GM12878 (cell line): ENCODE data around the gene SMIM38. TPM values are rescaled to one million over a fixed set of nuclear protein-coding genes. Genes with fewer than 3 reads are reported as not detected.

ENCODE experiments used
- ATAC-seq: fragments of 200-7000 bp; cut with Tn5 transposase; 3 replicates; pipeline ENCODE4 v1.9.1; 2020; ENCODE audit warnings: mild to moderate bottlenecking, moderate library complexity
- BruUV-seq: library from RNA; stranded (reverse); fragments of 400-500 nt; replicated peaks from 2 replicates; lab custom pipeline; 2021; lab: Mats Ljungman, UMichigan
- CTCF ChIA-PET: fragments of 300-600 bp; sonication (Branson Sonifier 250); formaldehyde crosslinking; extraction: SDS; loops from one replicate; lab custom pipeline; 2021; ENCODE audit warnings: inconsistent platforms; lab: Yijun Ruan, JAX
- POLR2A ChIA-PET: fragments of 350-600 bp; formaldehyde crosslinking; extraction: SDS; loops from one replicate; lab custom pipeline; 2021; ENCODE audit warnings: inconsistent platforms; lab: Charles Lee
- RAD21 ChIA-PET: fragments of 300-600 bp; sonication (Branson Sonifier 250); formaldehyde crosslinking; loops from one replicate; lab custom pipeline; 2023; ENCODE audit warnings: antibody characterized with exemption; ENCODE audit not compliant: unreplicated experiment; lab: Charles Lee
- SMC1A ChIA-PET: fragments of 300-600 bp; sonication (Branson Sonifier 250); formaldehyde crosslinking; loops from one replicate; lab custom pipeline; 2023; ENCODE audit not compliant: unreplicated experiment, uncharacterized antibody; lab: Charles Lee
- DNase-seq: peaks from one replicate; pipeline ENCODE4 v3.0.0-alpha.2; 2011; ENCODE audit warnings: low read depth, low spot score
- FAIRE-seq: peaks from 3 replicates; lab custom pipeline; 2011; peaks lifted over from hg19 to GRCh38; lab: Jason Lieb, UNC
- H2AFZ ChIP-seq: 2 replicates; pipeline ENCODE4 v1.6.0; 2011; ENCODE audit warnings: low read depth, low read length, control low read depth; ENCODE audit not compliant: control insufficient read depth
- H3K27ac ChIP-seq: 2 replicates; pipeline ENCODE4 v1.5.1; 2011; ENCODE audit warnings: control low read depth; ENCODE audit not compliant: control insufficient read depth, insufficient read depth
- H3K27me3 ChIP-seq, 2 experiments: replicated peaks in 1 of 2; 2 replicates each; pipeline versions ENCODE4 v1.6.0 to v1.6.1; 2011; ENCODE audit warnings: low read length in 1 of 2; ENCODE audit not compliant: control insufficient read depth in 2 of 2, insufficient read depth in 2 of 2
- H3K36me3 ChIP-seq, 2 experiments: 2 replicates each; pipeline ENCODE4 v1.5.1; 2011; ENCODE audit warnings: low read length in 1 of 2; ENCODE audit not compliant: control insufficient read depth in 2 of 2, insufficient read depth in 2 of 2
- H3K4me1 ChIP-seq: 2 replicates; pipeline ENCODE4 v1.6.1; 2011; ENCODE audit warnings: mild to moderate bottlenecking, low read length, moderate library complexity, mixed read lengths; ENCODE audit not compliant: control insufficient read depth, insufficient read depth
- H3K4me2 ChIP-seq: 2 replicates; pipeline ENCODE4 v1.6.0; 2011; ENCODE audit warnings: control low read depth; ENCODE audit not compliant: control insufficient read depth, insufficient read depth
- H3K4me3 ChIP-seq: fragments of 200-600 bp; sonication (generic); 2 replicates; pipeline ENCODE4 v1.5.1; 2016
- H3K79me2 ChIP-seq: 2 replicates; pipeline ENCODE4 v1.6.0; 2011; ENCODE audit warnings: low read length; ENCODE audit not compliant: control insufficient read depth, insufficient read depth
- H3K9ac ChIP-seq: 2 replicates; pipeline ENCODE4 v1.8.0; 2011; ENCODE audit warnings: low read length, control low read depth, mixed read lengths; ENCODE audit not compliant: control insufficient read depth, insufficient read depth
- H3K9me3 ChIP-seq: replicated peaks from 3 replicates; pipeline ENCODE4 v1.5.1; 2011; ENCODE audit warnings: mild to moderate bottlenecking, low read length; ENCODE audit not compliant: control insufficient read depth, insufficient read depth
- H4K20me1 ChIP-seq: 2 replicates; pipeline ENCODE4 v1.6.0; 2011; ENCODE audit not compliant: control insufficient read depth, insufficient read depth
- CHD2 ChIP-seq: IDR thresholded peaks from 2 replicates; pipeline ENCODE4 v1.6.1; 2011; ENCODE audit warnings: low read depth, low read length, improper control_type of control experiment, borderline replicate concordance
- CREB1 ChIP-seq: IDR thresholded peaks from 2 replicates; pipeline ENCODE4 v1.6.1; 2012; ENCODE audit warnings: low read depth, mild to moderate bottlenecking, inconsistent platforms
- DPF2 ChIP-seq: fragments of 450-650 bp; IDR thresholded peaks from 2 replicates; pipeline ENCODE4 v1.6.1; 2017; ENCODE audit warnings: mild to moderate bottlenecking
- MAX ChIP-seq: IDR thresholded peaks from 2 replicates; pipeline ENCODE4 v1.6.1; 2012; ENCODE audit warnings: low read depth, low read length, improper control_type of control experiment
- MTA2 ChIP-seq: fragments of 450-650 bp; IDR thresholded peaks from 2 replicates; pipeline ENCODE4 v1.6.1; 2016; ENCODE audit warnings: low read depth, mild to moderate bottlenecking, moderate library complexity
- PAX8 ChIP-seq: fragments of 450-650 bp; IDR thresholded peaks from 2 replicates; pipeline ENCODE4 v1.6.1; 2017; ENCODE audit warnings: mild to moderate bottlenecking, moderate library complexity
- POU2F2 ChIP-seq: IDR thresholded peaks from 3 replicates; pipeline ENCODE4 v1.6.1; 2011; ENCODE audit warnings: low read depth, mild to moderate bottlenecking, low read length, borderline replicate concordance
- RAD51 ChIP-seq: fragments of 450-650 bp; IDR thresholded peaks from 2 replicates; pipeline ENCODE4 v1.6.1; 2016; ENCODE audit warnings: moderate library complexity, mild to moderate bottlenecking, inconsistent platforms
- SKIL ChIP-seq: fragments of 450-650 bp; IDR thresholded peaks from 2 replicates; pipeline ENCODE4 v1.6.1; 2017; ENCODE audit warnings: mild to moderate bottlenecking, low read depth, inconsistent platforms; ENCODE audit not compliant: poor library complexity, severe bottlenecking
- SMAD5 ChIP-seq: IDR thresholded peaks from 2 replicates; pipeline ENCODE4 v1.6.1; 2016; ENCODE audit warnings: antibody characterized with exemption, low read depth
- TCF12 ChIP-seq: IDR thresholded peaks from 2 replicates; pipeline ENCODE4 v1.6.1; 2011; ENCODE audit warnings: low read depth, mild to moderate bottlenecking, low read length
- ZNF207 ChIP-seq: fragments of 450-650 bp; IDR thresholded peaks from 2 replicates; pipeline ENCODE4 v1.6.1; 2014; ENCODE audit warnings: antibody characterized with exemption, mild to moderate bottlenecking, borderline replicate concordance
- in situ Hi-C: fragments of 300-500 bp; cut with MboI; formaldehyde crosslinking; loops from 9 replicates; pipeline ENCODE4 v1.14.3; 2018; ENCODE audit warnings: mixed read lengths
- intact Hi-C: fragments of 100-400 bp; cut with micrococcal nuclease; formaldehyde crosslinking; loops from one replicate; pipeline ENCODE4 v1.14.2; 2022; ENCODE audit not compliant: unreplicated experiment
- polyA plus RNA-seq, 11 experiments: library from polyadenylated mRNA; depleted of rRNA in 4 of 11; unstranded in 6 of 11; stranded (reverse) in 5 of 11; fragments of >200 nt; fragmentation: Nextera tagmentation in 4 of 11; fragmentation: Illumina TruSeq in 1 of 11; extraction: Ambion mirVana in 4 of 11; extraction: Trizol in 1 of 11; gene quantifications; 1 replicate in 1 of 11; 2 replicates in 10 of 11; pipeline versions ENCODE4 v1.2.1 to v1.2.3, GENCODE V29; 2011 to 2016; ENCODE audit warnings: inconsistent platforms in 2 of 11, missing spikeins in 2 of 11, low read depth in 1 of 11
- total RNA-seq, 4 experiments: library from RNA; depleted of rRNA in 3 of 4; stranded (reverse); fragments of >200 nt in 3 of 4; fragmentation: Illumina TruSeq in 1 of 4; extraction: Trizol in 1 of 4; gene quantifications; 2 replicates each; pipeline versions ENCODE4 v1.2.1 to v1.2.3, GENCODE V29; 2013 to 2021

Gene SMIM38
- total and polyA plus RNA-seq, 10 of the 15 experiments (the other 5 are each of a cell fraction or from before 2014, with no cell fraction given): 0.15 to 5.0 (median 2.1) TPM; not detected in 1

GRCh38 chr11:69107413-69107812, 48.3 kb upstream of the SMIM38 start:
- SMC1A ChIA-PET: no interaction called here
- H3K4me2 ChIP-seq: no peak overlapping the region
- TF ChIP-seq SKIL: no peak
- TF ChIP-seq CREB1: no peak
- no peak for TF ChIP-seq PAX8
- TF ChIP-seq POU2F2: no peak
- TF ChIP-seq DPF2: no peak
- no peak for TF ChIP-seq ZNF207
- no peak for TF ChIP-seq CHD2
- no peak for TF ChIP-seq MAX
- no peak for TF ChIP-seq RAD51
- TF ChIP-seq MTA2: no peak
- no peak for TF ChIP-seq TCF12
- TF ChIP-seq SMAD5: no peak
- TF ChIP-seq, all 136 proteins: peak for 0
- intact Hi-C loops (loop anchor here (5.0 to 10.0 kb wide), 3 partner anchors 60 to 147 kb away; no protein-coding TSS in a partner anchor), in situ Hi-C loops (loop anchor here (10.0 kb wide), 1 partner anchor 557 kb away; no protein-coding TSS in a partner anchor)
- no peaks in the 10 kb centered on the region for H3K36me3 ChIP-seq
- ChIA-PET POLR2A (no interaction called here), CTCF (interaction anchor here (1.4 kb wide), 1 partner anchor 563 kb away, joined by 4 read pairs; no protein-coding TSS in a partner anchor), RAD21 (no interaction called here)
- no peaks in the 10 kb centered on the region for H3K27me3 ChIP-seq
- H3K9me3 ChIP-seq: no peaks in the 10 kb centered on the region; the same call in 1 of the 3 replicates
- no peak for DNase-seq
- ATAC-seq: no peak
- H4K20me1 ChIP-seq: no peaks in the 10 kb centered on the region
- no TSS peak for BruUV-seq
- H3K79me2 ChIP-seq: no peaks in the 10 kb centered on the region
- FAIRE-seq: no peak
- no peak overlapping the region for H2AFZ ChIP-seq
- no peak overlapping the region for H3K27ac ChIP-seq
- no peak overlapping the region for H3K4me3 ChIP-seq
- H3K9ac ChIP-seq: no peak overlapping the region
- H3K4me1 ChIP-seq: no peaks in the 10 kb centered on the region; the same call in 1 of the 2 replicates
